Fibroblast of lung (primary cell): ENCODE measurements around the gene SUSD6. TPM values are rescaled to one million over a fixed set of nuclear protein-coding genes. Genes with fewer than 3 reads are reported as not detected.

Source experiments
- DNase-seq, 2 donors: peaks; one replicate each; pipeline versions ENCODE4 v3.0.0 to v3.0.0-alpha.2; 2010; ENCODE audit warnings: low read depth in 2 of 2
- H2AFZ ChIP-seq: 2 replicates; pipeline ENCODE4 v1.5.1; 2012; ENCODE audit warnings: low read length, control low read depth, inconsistent platforms
- H3K27ac ChIP-seq: 2 replicates; pipeline ENCODE4 v1.5.1; 2011; ENCODE audit warnings: low read length, control low read depth; ENCODE audit not compliant: insufficient read depth
- H3K27me3 ChIP-seq: 2 replicates; pipeline ENCODE4 v1.5.1; 2011; ENCODE audit warnings: mild to moderate bottlenecking, low read length; ENCODE audit not compliant: control insufficient read depth, insufficient read depth
- H3K36me3 ChIP-seq: 2 replicates; pipeline ENCODE4 v1.5.1; 2011; ENCODE audit warnings: low read length; ENCODE audit not compliant: control insufficient read depth, insufficient read depth
- H3K4me1 ChIP-seq: 2 replicates; pipeline ENCODE4 v1.5.1; 2011; ENCODE audit warnings: low read length; ENCODE audit not compliant: control insufficient read depth, insufficient read depth; ENCODE audit errors: extremely low read depth
- H3K4me2 ChIP-seq: 2 replicates; pipeline ENCODE4 v1.5.1; 2011; ENCODE audit warnings: low read length, control low read depth; ENCODE audit not compliant: insufficient read depth; ENCODE audit errors: extremely low read depth
- H3K4me3 ChIP-seq, 4 experiments: fragments of 200-600 bp in 1 of 4; sonication (generic) in 1 of 4; replicated peaks in 1 of 4; 2 replicates each; pipeline ENCODE4 v1.5.1; 2011 to 2016; ENCODE audit warnings: low read length in 4 of 4, low read depth in 3 of 4, mild to moderate bottlenecking in 3 of 4, control low read depth in 2 of 4, inconsistent platforms in 1 of 4, mixed read lengths in 1 of 4; ENCODE audit not compliant: insufficient read depth in 1 of 4; ENCODE audit errors: control extremely low read depth in 1 of 4
- H3K79me2 ChIP-seq: 2 replicates; pipeline ENCODE4 v1.5.1; 2012; ENCODE audit warnings: mild to moderate bottlenecking, low read length, inconsistent platforms; ENCODE audit not compliant: control insufficient read depth, insufficient read depth
- H3K9ac ChIP-seq: 2 replicates; pipeline ENCODE4 v1.5.1; 2011; ENCODE audit warnings: mild to moderate bottlenecking, low read length, control low read depth; ENCODE audit not compliant: insufficient read depth
- H3K9me3 ChIP-seq: 2 replicates; pipeline ENCODE4 v1.5.1; 2012; ENCODE audit warnings: low read depth, low read length; ENCODE audit not compliant: control insufficient read depth, insufficient read depth
- H4K20me1 ChIP-seq: 2 replicates; pipeline ENCODE4 v1.5.1; 2011; ENCODE audit warnings: low read length; ENCODE audit not compliant: control insufficient read depth, insufficient read depth; ENCODE audit errors: extremely low read depth
- EZH2 ChIP-seq: IDR thresholded peaks from 2 replicates; pipeline ENCODE4 v1.5.1; 2012; ENCODE audit warnings: low read length, control low read depth, mild to moderate bottlenecking; ENCODE audit errors: missing control alignments
- polyA plus RNA-seq, 2 donors: library from polyadenylated mRNA; depleted of rRNA in 1 of 2; stranded (reverse) in 1 of 2; unstranded in 1 of 2; fragments of >200 nt; gene quantifications; 2 replicates each; pipeline ENCODE4 v1.2.1, GENCODE V29; 2011 to 2012; ENCODE audit warnings: missing spikeins in 1 of 2
- total RNA-seq: library from RNA; depleted of rRNA; stranded (reverse); fragments of >200 nt; gene quantifications from 2 replicates; pipeline ENCODE4 v1.2.1, GENCODE V29; 2014
- TF ChIP-seq, protein P1 (sequence below), 2 donors: IDR thresholded peaks in 1 of 2; conservative IDR thresholded peaks in 1 of 2; 1 replicate in 1 of 2; 2 replicates in 1 of 2; pipeline ENCODE4 v1.5.1; 2011 to 2012; ENCODE audit warnings: low read length in 2 of 2, control low read depth in 1 of 2, inconsistent platforms in 1 of 2, low read depth in 1 of 2, mild to moderate bottlenecking in 1 of 2

SUSD6 gene
- total and polyA plus RNA-seq, 2 donors (not counting 1 experiment from before 2014, with no cell fraction given) = 9.1 to 11.4 TPM

GRCh38 chr14:69666690-69667211 is 55.4 kb downstream of the SUSD6 start:
- TF ChIP-seq, protein P1, sequence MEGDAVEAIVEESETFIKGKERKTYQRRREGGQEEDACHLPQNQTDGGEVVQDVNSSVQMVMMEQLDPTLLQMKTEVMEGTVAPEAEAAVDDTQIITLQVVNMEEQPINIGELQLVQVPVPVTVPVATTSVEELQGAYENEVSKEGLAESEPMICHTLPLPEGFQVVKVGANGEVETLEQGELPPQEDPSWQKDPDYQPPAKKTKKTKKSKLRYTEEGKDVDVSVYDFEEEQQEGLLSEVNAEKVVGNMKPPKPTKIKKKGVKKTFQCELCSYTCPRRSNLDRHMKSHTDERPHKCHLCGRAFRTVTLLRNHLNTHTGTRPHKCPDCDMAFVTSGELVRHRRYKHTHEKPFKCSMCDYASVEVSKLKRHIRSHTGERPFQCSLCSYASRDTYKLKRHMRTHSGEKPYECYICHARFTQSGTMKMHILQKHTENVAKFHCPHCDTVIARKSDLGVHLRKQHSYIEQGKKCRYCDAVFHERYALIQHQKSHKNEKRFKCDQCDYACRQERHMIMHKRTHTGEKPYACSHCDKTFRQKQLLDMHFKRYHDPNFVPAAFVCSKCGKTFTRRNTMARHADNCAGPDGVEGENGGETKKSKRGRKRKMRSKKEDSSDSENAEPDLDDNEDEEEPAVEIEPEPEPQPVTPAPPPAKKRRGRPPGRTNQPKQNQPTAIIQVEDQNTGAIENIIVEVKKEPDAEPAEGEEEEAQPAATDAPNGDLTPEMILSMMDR (conservative IDR thresholded peaks at IDR 0.05 in 1 of 2, IDR thresholded peaks at IDR 0.05 in 1 of 2; ENCODE audit: low read depth in 1 of 2, low read length in 2 of 2) = no peak
- no peak for TF ChIP-seq EZH2
- Histone ChIP-seq H3K36me3 (no peaks in the 10 kb centered on the region), H3K79me2 (peaks cover 4% of the 10 kb centered on the region), H3K4me1 (peaks cover 13% of the 10 kb centered on the region), H4K20me1 (no peaks in the 10 kb centered on the region), H3K9me3 (no peaks in the 10 kb centered on the region), H3K9ac (no peak overlapping the region), H3K27me3 (no peaks in the 10 kb centered on the region), H3K4me3 (no peak overlapping the region), H2AFZ (no peak overlapping the region), H3K27ac (peak overlapping the region; percentile 38), H3K4me2 (peak overlapping the region; percentile 15)
- DNase-seq = peak; percentile 15 to 84

DNA sequence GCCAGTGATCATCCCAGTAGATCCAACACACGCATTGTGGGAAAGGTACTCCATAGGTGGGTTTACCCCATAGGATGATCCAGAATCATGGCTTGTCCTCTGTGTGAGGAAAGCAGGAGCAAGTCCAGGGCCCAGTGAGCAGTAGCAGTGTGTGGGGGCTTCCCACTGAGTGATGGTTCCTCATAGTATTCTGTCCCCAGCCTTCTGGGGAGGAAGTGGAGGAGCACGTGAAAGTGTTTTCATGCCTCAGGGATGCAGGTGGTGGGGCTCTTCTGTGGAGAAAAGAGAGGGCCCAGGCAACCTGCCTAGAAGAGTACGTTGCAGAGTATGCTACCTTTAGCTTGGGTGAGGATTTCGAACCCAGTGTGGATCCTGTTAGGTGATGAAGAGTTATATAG is 56.5 kb downstream of the SUSD6 start:
- no peak for DNase-seq
- Histone ChIP-seq H3K79me2 (peaks cover 4% of the 10 kb centered on the region), H3K4me1 (peaks cover 13% of the 10 kb centered on the region), H3K9me3 (no peaks in the 10 kb centered on the region), H3K36me3 (no peaks in the 10 kb centered on the region), H3K4me3 (no peak overlapping the region), H3K27me3 (no peaks in the 10 kb centered on the region), H3K4me2 (no peak overlapping the region), H2AFZ (no peak overlapping the region), H3K9ac (no peak overlapping the region), H3K27ac (no peak overlapping the region), H4K20me1 (no peaks in the 10 kb centered on the region)
- TF ChIP-seq, protein P1 (conservative IDR thresholded peaks at IDR 0.05 in 1 of 2, IDR thresholded peaks at IDR 0.05 in 1 of 2; ENCODE audit: low read depth in 1 of 2, low read length in 2 of 2) = no peak
- no peak for TF ChIP-seq EZH2

DNA sequence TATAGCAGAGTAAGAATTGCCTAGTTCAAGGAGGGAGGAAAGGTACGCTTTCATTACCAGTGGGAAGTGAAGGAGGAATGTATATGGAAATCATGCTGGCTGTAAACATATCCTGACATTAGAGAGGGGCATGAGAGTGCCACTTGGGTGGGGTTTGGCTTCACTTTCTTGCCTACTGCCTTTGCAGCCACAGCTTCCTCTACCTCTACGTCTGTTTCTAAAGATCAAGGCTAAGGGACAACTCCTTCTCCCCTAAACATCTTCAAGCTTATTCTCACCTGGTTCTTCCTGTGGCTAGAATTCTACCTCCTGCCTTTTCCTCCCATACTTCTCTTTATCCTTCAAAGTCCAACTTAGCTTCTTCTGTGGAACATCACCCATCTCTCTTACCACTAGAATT is 58.0 kb downstream of the SUSD6 start:
- TF ChIP-seq EZH2 = no peak
- TF ChIP-seq, protein P1 (conservative IDR thresholded peaks at IDR 0.05 in 1 of 2, IDR thresholded peaks at IDR 0.05 in 1 of 2; ENCODE audit: low read depth in 1 of 2, low read length in 2 of 2) = no peak
- no peaks in the 10 kb centered on the region for H4K20me1 ChIP-seq
- no peak overlapping the region for H3K27ac ChIP-seq
- peaks cover 4% of the 10 kb centered on the region for H3K79me2 ChIP-seq
- H3K9me3 ChIP-seq = no peaks in the 10 kb centered on the region
- H3K36me3 ChIP-seq = no peaks in the 10 kb centered on the region
- H3K27me3 ChIP-seq = no peaks in the 10 kb centered on the region
- no peak overlapping the region for H3K4me3 ChIP-seq
- no peak overlapping the region for H3K9ac ChIP-seq
- H2AFZ ChIP-seq = no peak overlapping the region
- no peak for DNase-seq
- peaks cover 11% of the 10 kb centered on the region for H3K4me1 ChIP-seq
- no peak overlapping the region for H3K4me2 ChIP-seq
